GM21576 (cell line): ENCODE measurements around the gene CNFN.
"Not testable (repeated sequence)": the region's sequence is repeated elsewhere in the genome, so short reads cannot be mapped to it uniquely, and the experiment has no call there.

Experiments used
- ATAC-seq: cut with Tn5 transposase; IDR thresholded peaks from one replicate; pipeline ENCODE4 v1.9.1; 2021; ENCODE audit warnings: mild to moderate bottlenecking, moderate library complexity; ENCODE audit not compliant: unreplicated experiment

Gene CNFN

GRCh38 chr19:42352301-42353259, 37.5 kb downstream of the CNFN start:
- ATAC-seq = no peak

DNA sequence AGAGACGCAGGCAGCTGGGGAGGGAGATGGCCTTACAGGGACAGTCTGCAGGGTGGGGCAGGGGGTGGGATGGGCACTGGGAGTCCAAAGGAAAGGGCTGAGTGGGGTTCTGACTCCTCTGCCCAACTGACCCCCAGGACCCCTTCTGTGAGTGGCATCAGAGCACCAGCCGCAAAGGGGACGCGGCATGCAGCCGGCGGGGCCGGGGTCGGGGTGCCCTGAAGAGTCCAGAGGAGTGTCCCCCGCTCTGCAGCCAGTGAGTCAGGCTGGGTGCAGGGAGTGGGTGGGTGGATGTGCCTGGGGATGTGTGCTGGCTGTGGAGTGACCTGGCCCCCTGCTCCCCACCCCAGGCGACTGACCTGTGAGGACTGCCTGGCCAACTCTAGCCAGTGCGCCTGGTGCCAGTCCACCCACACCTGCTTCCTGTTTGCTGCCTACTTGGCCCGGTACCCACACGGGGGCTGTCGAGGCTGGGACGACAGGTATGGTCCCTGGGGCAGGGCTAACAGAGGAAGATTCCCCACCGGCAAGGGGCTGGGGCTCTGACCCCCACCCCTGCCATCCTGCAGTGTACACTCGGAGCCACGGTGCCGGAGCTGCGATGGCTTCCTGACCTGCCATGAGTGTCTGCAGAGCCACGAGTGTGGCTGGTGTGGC, 38.9 kb downstream of the CNFN start:
- ATAC-seq = no peak

- ATAC-seq = no peak
These were observed 39.7 kb downstream of the CNFN start for GRCh38 chr19:42350417-42350816.

GRCh38 chr19:42349378-42350107, 40.6 kb downstream of the CNFN start:
- no peak for ATAC-seq

- ATAC-seq = no peak
These were observed 41.9 kb downstream of the CNFN start for GRCh38 chr19:42348211-42348610.

GRCh38 chr19:42345191-42345812, 44.8 kb downstream of the CNFN start:
- ATAC-seq = no peak

GRCh38 chr19:42344336-42344893, 45.7 kb downstream of the CNFN start:
- no peak for ATAC-seq

DNA sequence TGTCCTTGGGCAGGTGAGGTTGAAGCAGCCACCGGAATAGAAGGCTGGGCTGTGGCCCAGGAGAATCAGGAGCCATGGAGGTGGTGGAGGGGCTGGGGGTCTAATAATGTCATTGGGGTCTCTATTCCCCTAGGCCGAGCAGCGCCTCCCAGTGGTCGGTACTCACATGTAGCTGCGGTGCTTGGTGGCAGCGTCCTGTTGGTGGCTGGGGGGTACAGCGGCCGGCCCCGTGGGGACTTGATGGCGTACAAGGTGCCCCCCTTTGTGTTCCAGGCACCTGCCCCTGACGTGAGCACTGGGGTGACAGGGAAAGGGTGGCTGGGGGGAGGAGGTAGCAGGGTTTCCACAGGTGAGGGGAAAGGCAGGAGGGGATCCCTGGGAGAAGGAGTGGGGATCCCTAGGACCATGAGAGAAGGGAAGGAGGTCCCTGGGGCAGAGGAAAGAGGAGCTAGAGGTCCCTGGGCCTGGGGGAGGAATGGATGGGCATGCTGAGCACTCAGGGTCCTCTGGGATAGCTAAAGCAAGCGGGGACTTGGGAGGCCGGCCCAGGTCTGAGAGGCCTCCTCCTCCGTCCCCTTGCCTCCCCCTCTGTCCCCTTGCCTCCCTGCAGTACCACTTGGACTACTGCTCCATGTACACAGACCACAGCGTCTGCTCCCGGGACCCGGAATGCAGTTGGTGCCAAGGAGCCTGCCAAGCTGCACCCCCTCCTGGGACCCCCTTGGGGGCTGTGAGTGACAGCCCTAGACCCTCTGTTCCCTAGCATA, 46.6 kb downstream of the CNFN start:
- ATAC-seq = no peak

- not testable (repeated sequence) for ATAC-seq
These were observed 50.2 kb downstream of the CNFN start for GRCh38 chr19:42339922-42340321.

DNA sequence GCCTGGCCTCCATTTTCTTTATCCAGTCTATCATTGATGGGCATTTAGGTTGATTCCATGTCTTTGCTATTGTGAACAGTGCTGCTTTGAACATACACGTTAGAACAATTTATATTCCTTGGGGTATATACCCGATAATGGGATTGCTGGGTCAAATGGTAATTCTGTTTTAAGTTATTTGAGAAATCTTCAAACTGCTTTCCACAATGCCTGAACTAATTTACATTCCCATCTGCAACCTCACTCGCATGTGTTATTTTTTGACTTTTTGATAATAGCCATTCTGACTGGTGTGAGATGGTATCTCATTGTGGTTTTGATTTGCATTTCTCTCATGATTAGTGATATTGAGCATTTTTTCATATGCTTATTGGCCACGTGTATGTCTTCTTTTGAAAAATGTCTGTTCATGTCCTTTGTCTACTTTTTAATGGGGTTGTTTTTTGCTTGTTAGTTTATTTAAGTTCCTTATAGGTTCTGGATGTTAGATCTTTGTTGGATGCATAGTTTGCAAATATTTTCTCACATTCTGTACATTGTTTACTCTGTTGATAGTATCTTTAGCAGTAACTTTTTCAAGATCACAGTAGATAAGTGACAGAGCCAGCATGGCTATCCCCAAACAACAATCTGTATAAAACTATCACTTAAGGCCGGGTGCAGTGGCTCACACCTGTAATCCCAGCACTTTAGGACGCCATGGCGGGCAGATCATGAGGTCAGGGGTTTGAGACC, 50.8 kb downstream of the CNFN start:
- not testable (repeated sequence) for ATAC-seq
